Mucosa of gallbladder (tissue), 1 donor: ENCODE results near the gene ACAP2. TPM values are rescaled to one million over a fixed set of nuclear protein-coding genes. Genes with fewer than 3 reads are reported as not detected.
"Not testable (repeated sequence)": the region's sequence is repeated elsewhere in the genome, so short reads cannot be mapped to it uniquely, and the experiment has no call there.

Source experiments
- DNase-seq: peaks from one replicate; pipeline ENCODE4 v3.0.0-alpha.2; 2020; ENCODE audit warnings: low spot score
- total RNA-seq: library from RNA; stranded (reverse); gene quantifications from one replicate; pipeline ENCODE4 v1.2.1, GENCODE V29; 2021
- donor health status: DM: no; HTN: no; CAD: no.

Gene ACAP2
- total RNA-seq, 1 donor from 2014 or later, result 47.0 TPM

DNA sequence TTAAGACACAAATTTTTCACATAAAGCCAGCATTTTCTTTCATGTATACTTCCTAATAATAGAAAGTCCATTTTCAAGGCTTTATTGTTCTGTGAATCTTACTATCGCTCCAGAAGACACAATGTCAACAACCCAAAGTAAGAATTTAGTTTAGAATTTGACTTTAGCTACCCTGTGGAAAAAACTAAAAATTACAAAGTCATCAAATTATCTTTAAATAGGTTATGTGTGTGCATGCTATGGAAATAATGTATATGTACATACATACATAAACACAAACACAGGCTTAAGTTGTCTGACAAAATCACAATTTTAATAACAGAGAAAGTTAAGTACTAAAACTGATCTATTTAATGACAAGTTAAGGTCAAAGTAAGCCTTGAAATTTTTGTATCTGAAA, 151.7 kb downstream of the ACAP2 start:
- no peak for DNase-seq

DNA sequence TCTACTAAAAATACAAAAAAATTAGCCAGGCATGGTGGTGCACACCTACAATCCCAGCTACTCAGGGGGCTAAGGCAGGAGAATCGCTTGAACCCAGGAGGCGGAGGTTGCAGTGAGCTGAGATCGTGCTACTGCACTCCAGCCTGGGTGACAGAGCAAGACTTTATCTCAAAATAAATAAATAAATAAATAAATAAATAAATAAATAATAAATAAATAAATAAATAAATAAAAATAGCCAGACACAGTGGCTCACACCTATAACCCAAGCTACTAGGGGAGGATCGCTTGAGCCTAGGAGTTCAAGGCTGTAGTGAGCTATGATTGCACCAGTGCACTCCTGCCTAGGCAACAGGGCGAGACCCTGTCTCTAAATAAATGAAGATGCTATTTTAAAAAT, 152.2 kb downstream of the ACAP2 start:
- DNase-seq, result not testable (repeated sequence)

DNA sequence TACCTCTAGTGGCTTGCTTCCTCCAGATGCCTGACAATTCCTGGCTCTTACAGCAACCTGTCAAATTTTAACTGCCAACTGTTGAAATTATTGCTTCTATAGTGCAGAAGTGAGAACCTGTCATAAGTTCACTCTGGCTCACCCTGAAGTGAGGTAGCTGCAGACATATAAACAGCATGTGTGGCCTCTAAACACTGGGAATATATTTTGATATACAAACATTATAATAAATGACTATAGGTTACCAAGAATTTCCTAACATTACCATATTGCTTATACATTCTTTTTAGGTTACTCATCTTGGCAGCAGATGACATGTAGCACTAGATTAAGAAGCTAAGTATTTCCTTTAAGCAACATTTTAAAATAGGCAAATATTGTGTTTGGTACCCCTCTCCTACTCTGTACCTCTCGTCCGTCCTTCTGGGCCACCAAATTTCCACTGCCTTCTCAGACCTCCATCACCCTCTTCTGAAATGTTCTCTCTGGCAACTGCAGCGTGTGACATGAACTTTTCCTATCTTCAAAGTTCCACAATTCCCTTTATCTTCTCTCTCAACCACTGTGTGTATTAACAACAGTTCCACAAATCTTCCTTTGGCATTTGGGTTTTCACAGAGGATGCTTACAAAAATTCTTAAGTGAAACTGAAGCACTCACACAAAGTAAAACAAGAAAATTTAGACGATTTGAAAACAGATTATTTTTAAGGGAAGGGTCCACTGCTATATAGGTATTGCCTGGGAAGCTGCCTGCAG, 156.5 kb downstream of the ACAP2 start:
- DNase-seq, result no peak

DNA sequence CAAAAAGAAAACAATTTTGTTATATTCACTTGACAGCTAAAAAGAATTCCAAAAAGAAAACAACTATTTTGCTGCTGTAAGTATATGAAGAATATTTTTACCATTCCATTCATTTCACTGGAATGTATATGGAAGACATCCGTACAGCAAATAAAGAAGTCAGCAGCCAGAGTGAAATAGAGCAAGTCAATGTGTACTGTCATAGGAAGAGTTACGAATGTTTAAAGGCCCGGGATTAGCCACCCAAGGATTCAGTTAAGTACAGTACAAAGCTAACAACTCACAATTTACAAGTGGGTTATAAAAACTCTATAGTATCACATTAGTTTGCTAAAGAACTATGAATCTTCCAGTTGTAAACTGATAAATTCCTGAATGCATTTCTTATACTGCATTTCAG, 157.4 kb downstream of the ACAP2 start:
- no peak for DNase-seq

DNA sequence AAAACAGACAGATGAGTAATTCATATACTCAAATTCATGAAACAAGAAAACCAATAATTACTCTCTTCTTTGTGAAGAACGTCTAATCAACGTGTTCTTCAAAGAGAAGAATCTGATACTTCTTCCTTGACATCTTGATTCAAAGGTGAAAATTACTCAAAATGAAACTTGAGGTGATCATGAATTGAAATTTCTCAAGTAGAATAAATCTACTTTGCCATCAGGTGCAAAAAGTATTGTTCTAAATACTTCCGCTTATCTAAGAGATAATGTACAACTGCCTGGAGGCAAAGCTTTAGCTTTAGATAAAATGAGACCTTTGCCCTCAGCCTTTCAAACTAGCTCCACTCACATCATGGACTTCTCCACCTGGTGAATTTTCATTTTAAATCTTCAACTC, 158.0 kb downstream of the ACAP2 start:
- no peak for DNase-seq

DNA sequence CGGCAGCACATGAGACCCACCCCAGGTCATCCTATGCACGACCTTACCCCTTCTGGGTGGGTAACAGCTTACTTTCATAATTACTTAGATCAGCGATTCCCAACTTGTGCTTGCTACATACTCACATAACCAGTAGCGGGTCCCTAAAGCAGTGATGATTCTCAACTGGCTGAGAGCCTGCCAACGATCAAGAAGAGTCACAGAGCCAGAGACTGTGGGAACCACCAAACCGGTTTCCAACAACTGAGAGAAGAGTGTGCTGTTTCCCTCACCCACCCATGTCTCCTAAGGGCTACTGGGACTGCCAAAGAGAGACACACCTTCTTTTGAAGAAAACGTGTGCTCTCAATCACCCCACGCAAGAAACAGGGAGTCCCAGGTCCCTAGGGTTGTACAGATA, 159.9 kb downstream of the ACAP2 start:
- no peak for DNase-seq

DNA sequence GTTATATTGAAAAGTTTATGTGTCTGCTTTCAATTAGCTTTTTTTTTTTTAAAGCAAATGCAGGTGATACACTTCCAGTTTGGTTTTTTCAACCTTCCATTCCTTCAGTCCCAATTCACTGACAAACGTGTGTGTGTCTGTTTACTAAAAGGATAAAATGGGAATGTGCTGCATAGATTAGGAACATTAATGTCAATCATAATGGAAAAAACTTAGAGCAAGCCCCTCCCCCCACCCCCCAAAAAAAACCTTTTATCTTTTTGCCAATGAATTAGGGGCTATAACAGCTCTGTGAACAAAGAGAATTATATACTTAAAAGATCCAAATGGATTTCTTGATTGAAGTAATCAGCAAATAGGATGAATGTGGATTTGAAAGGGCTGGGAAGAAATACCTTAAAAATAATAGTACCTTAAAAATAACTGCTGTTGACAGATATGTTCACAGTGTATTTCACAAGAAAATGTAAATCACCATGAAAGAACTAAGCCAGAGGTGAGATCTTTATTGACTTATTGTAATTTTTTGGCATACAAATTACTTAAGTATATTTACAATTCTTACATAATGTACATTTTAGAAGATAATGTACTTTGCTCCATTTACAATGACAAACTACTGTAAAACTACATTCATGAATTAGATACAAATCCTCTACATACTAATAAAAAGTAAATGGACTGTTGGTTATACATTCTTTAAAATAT, 168.4 kb downstream of the ACAP2 start:
- DNase-seq, result no peak

DNA sequence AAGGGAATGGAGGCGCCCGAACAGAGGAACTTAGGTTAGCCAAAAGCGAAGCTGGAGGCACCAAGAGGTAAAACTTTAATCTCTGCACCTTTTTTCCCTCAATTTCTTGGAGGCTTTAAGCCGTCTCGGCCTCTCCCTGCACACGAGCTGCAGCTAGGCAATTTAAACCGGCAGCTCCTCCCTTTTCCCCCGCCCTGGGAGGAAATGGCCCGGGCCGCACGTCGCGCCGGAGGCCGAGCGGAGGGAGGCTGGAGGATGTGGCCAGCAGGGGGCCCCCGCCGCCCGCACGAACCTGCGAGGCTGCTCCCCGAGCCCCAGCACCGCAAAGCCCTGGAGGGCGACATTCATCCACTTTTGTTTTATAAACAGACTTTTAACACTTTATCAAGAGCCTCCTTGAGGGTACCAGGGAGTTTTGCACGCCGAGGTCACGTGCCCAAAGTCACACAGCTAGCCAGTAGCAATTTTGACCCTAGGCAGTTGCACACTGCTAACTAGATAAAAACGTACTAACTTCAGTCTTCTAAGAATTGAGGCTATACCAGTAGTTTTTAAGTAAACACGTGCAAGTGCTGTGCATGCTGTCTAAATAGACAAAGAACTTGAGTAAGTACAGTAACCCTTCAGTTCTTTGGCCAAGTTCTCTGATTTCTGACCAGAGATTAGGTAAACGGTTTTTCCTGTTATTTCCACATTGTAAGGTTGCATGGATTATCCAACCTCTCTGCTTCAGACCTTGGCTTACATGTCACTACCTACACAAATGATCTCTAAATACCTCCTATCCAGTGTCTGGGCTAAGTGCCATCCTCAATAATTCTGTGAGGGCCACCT, 171.2 kb downstream of the ACAP2 start:
- peak; percentile 90 for DNase-seq

DNA sequence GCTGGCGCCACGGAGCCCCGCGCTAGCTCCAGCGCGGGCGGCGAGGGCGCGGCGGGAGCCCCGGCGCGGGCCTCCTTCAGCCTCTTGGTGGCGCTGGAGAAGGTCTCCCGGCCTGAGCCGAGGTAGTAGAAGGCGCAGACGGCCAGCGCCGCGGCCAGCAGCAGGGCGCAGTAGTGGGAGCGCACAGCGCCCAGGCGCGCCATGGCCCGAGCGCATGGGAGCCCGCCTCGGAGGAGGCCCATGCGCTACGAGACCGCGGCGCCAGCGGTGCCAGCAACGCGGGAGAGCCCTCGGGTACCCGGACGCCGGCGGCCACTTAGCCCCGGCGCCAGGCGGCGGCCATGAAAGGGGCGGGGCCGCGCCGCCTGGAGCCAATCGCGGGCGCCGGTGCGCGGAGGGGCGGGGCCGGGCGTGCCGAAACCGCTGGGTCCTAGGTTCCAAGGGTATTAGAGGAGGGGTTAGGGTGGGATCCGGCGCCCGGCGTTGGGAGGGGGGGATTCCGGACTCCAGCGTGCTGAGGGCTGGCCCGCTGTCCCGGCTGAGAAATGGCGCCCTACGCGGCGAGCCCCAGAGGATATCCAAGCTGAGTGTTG, 171.9 kb downstream of the ACAP2 start, which contains the start of gene XXYLT1:
XXYLT1 (minus strand) TSS at position 343 of the 593 bp plus-strand sequence; CDS start at position 242, 101 bp downstream.
- DNase-seq, result peak; percentile 90

DNA sequence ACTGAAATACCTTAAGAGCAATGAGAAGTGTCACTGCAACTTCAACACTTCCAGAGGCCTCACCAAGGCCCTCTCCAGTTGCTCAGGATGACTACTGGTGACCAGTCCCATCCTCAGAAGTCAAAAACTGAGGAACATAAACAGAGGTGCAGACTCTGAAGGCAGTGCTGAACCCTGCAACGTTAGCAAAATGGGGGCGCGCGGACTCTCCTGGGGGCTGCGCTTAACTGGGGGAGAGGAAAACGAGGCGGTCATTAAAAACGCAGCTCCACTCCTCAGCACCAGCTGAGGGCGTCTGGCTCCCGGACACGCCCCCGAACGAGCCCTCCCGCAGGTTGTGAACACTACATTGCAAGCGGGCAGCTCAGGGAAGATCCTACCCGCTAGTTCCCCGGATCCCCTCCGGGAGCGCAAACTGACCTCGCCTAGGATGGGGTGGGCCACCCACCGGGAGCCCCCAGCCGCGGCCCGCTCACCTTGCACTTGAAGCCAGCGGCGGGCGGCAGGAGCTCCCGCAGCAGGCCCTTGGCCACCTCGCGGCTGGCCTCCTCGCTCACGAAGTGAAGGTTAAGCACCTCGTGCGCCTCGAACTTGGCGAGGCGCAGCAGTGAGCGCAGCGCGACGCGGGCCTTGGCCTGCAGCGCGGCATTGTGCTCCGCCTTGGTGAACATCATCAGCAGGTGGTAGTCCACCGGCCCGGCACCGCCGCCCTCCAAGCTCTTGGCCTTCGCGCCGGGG, 172.6 kb downstream of the ACAP2 start:
- peak; percentile 29 for DNase-seq

DNA sequence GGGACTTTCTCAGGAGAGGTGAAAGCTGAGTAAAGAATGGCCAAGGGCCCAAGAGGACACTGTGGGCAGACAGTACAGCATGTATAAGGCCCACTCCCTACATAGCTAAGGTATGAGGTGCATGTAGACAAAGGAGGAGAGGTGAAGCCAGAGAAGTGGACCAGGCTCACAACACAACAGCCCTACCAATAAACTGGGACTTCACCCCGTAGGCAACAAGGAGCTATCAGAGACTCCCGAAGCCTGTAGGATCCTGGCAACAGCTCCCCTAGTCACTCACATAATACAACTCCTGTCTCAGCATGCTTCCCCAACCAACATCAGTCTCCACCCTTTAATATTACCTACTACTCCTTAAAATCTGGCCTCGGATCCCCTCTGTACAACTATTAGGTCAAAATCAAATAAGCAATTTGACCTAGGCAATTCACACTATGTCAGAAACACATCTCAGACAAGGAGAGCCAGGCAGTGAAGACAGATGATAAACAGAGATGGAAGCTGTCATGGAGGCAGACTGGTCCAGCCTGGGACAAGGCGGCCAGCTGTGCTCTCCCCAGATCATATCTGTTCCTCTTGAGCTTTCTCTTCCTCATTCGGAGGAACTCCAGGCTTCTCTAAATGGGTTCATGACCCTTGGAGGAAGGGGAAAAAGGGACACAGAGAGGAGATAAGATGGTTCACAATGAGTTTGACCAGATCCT, 173.3 kb downstream of the ACAP2 start:
- DNase-seq, result no peak

DNA sequence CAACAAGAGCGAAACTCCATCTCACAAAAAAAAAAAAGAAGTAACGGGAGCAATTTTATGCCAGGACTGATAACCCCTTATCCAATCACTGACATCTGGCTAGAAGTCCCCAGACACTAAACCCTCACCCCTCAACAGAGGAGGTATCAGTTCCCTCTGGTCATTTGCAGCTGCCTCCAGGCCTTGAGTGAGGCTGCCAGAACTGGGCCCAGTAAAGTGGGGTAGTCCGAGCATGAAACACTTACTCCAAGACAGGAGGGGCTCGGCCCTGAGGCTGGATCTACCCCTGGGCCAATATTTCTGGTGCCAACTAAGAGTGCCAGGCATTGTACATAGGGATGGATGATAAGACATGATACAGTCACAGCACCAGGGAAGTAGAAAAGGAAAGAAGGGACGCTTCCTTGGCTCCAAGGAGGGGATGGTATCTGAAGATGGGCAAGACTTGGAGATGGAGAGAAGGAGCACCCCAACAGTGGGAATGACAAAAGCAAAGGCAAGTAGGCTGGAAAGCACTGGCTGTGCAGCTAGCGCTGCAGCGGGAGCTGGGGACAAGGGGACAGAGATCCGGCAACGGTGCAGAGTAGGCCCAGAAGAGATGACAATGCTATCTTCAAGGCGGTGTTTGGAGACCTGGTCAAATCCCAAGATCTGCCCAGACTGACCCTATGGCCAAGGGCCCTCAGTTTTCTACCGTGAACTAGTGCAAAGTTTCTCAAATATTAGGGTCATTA, 174.1 kb downstream of the ACAP2 start:
- no peak for DNase-seq

DNA sequence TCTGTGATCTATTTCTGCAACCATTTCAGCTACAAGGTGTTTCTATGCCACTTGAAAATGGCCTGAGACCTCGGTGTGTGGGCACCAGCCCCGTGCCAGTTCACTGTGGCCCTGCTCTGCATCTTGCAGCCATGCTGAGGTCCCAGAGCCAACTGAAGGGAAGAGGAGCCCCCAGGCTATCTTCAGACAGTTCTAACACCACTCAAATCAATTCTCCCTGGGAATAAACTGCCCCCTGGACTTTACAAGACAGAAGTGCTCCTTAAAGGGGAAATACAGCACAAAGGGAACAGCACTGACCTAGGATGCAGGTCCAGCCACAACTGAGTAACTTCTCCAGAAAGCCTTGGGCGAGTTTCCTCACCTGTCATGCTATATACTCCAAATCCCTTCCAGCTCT, 175.7 kb downstream of the ACAP2 start:
- DNase-seq, result no peak

DNA sequence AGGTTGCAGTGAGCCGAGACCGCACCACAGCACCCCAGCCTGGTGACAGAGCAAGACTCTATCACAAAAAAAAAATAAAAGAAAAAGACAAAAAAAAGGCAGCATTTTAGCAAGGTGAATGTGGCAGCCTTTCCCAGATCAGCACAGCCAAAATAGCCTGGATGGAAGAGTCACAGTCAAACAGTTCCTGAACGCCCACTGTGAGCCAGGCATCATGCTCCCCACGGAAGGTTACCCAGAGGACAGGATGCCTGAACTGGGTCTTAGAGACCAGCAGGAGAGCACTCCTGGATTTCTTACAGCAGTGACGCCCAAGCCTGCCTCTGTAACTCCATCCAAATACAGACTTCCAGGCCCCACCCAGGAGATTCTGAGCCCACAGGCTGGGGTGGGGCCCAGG, 176.4 kb downstream of the ACAP2 start:
- DNase-seq, result no peak

DNA sequence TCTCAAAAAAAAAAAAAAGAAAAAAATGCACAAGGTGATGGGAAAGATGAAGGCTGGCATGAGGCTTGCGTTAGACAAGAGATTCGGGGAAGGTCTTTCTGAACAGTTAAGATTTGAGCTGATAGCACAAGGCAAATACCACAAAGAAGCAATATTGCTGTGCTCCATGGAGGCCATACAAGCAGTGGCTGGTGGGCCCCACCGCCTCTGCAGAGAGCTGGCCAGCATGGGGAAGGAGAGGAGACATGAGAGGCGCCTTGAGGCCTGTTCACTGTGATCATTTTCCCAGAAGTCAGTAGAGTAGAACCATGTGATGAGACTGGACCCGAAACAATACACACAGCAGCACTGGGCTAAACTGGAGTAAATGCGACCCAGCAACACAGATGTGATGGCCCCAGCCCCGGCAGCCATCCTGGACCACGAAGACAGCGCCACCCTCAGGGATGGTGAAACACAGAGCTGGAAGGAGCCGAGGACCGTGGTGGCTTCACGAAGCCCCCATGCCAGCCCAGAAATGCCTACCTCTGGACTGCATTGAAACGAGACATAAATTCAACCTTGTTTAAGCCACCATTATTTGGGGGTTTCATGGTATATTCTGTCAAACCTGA, 177.3 kb downstream of the ACAP2 start:
- DNase-seq, result no peak

DNA sequence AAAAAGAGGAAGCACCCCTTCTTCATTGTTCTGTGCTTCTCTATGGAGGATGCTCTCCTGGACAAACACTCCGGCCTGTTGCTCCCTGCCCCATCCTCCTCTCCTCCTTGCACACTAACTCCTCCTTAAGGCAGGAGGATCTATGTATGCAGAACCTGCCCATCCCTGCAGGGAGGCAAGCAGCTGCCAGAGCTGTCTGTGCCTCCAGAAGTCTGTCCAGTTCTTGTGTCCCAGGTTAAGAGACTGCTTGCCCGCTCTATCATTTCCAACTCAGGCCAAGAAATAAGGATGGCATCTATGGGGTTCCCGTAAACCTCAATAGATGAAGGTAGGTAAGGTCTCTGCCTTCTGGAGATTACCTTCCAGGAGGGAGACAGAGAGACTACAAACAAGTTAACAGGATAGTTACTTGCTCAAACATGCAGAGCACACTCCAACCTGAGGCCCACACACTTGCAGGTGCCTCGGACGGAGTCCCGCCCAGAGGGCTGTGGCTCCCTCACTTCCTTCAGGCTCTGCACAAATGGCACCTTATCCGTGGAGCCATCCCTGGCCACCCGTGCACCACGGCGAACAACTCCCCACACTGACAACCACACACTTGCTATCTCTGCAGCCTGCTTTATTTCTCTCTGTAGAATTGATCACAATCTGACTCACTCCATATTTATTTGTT, 178.8 kb downstream of the ACAP2 start:
- DNase-seq, result no peak

DNA sequence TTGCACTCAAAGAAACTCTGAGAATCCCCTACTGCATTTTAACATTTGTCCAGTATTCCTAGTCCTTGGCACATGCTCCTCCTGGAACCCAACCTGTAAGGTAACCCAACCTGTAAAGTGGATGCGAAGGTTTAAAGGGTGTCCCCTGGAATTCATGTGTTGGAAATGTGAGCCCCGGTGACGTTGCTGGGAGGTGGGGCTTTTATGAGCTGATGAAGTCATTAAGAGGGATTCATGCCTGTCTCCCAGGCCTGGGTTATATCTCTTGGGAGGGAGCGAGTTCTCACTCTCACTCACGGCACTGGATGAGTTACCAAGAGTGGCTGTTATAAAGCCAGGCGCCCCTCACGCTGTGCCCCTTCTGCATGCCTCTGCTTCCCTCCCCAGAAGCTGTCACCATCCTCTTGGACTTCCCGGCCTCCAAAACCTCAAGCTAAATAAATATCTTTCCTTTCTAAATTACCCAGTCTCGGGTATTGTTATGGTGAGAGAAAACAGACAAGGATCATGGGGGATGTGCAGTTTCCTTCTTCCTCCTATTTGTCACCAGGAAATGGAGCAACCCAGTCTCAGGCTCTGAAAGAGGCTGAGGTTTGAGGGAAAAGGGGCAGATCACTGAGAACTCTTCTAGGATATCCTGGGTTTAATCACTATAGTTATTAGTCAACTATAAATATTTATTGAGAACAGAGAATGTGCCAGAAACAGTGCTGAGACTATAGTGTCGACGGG, 179.5 kb downstream of the ACAP2 start:
- no peak for DNase-seq

DNA sequence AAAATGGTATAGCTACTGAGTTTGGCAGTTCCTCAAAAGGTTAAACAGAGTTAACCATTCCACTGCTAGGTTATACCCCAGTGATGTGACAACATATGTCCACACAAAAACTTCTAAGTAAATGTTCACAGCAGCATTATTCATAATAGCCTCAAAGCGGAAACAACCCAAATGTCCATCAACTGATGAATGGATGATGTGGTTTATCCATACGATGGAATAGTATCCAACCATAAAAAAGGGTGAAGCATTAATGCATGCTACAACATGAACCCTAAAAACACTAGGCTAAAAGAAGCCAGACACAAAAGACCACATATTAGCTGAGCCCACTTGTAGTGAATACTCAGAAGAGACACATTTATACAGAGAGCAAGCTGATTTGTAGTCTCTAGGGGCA, 180.9 kb downstream of the ACAP2 start:
- DNase-seq, result no peak
